Effector memory CD4-positive, alpha-beta T cell (primary cell): ENCODE results near the gene CUTA.

Source experiments
- DNase-seq, 3 donors: peaks; one replicate each; pipeline ENCODE4 v3.0.0-alpha.2; 2020
- H3K27ac ChIP-seq: 2 replicates; pipeline ENCODE4 v1.7.0; 2013; ENCODE audit warnings: mild to moderate bottlenecking, low read length, moderate library complexity; ENCODE audit not compliant: insufficient read depth, poor library complexity, severe bottlenecking
- H3K27me3 ChIP-seq: replicated peaks from 2 replicates; pipeline ENCODE4 v1.7.0; 2013; ENCODE audit warnings: mild to moderate bottlenecking, low read length; ENCODE audit not compliant: insufficient read depth, control insufficient read depth, poor library complexity, severe bottlenecking
- H3K36me3 ChIP-seq: 2 replicates; pipeline ENCODE4 v1.7.0; 2013; ENCODE audit warnings: mild to moderate bottlenecking, low read length, moderate library complexity; ENCODE audit not compliant: control insufficient read depth, insufficient read depth
- H3K4me1 ChIP-seq: 2 replicates; pipeline ENCODE4 v1.7.0; 2013; ENCODE audit warnings: low read length, mild to moderate bottlenecking; ENCODE audit not compliant: control insufficient read depth, insufficient read depth, poor library complexity, severe bottlenecking
- H3K4me3 ChIP-seq: 2 replicates; pipeline ENCODE4 v1.7.0; 2013; ENCODE audit warnings: low read length, low read depth, mild to moderate bottlenecking; ENCODE audit not compliant: insufficient read depth, poor library complexity, severe bottlenecking
- H3K9me3 ChIP-seq: 2 replicates; pipeline ENCODE4 v1.7.0; 2013; ENCODE audit warnings: mild to moderate bottlenecking, low read length, moderate library complexity; ENCODE audit not compliant: control insufficient read depth
- total RNA-seq, 3 donors: gene quantifications; one replicate each; lab custom pipeline; 2026; lab: John Stamatoyannopoulos, UW

Gene CUTA, protein sequence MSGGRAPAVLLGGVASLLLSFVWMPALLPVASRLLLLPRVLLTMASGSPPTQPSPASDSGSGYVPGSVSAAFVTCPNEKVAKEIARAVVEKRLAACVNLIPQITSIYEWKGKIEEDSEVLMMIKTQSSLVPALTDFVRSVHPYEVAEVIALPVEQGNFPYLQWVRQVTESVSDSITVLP
- total RNA-seq = 78.2 to 101 (median 99.1) reads per million in 3 donors

DNA sequence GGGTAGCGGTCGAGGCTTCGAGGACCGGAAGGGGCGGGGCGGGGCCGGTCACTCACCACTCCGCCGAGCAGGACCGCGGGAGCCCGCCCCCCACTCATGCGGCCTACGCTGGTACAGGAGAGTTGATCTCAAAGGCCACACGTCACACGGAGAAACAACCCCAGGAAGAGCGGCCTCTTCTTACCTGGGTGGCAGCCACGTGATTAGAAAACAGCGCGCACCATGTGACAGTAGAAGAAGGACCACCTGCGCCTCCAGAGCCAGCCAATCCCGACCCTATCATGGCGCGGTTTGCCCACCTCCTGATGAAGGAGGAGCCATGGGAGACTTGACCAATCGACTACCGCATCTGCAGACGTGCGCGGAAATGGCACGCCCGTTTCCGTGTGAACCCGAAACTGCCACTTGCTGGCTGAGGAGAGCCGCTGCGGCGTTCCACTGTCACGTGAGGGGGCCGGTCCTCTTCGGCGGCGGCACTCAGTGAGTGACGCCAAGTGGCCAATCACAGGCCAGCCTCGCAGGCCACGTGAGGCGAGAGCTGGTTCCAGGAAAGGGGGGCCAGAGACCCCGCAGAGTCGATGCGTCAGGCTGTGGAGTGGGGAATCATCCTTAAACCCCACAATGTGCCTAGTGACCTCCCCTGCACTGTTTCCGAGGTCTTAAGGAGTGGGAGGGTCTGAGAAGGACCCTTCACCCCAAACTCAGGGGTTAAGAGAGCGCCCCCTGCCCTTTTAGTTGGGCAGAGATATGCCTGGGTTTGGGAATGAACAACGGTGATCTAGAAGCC, at the start of gene CUTA:
CUTA (minus strand) TSS at position 205 of the 787 bp plus-strand sequence; CDS start at position 98, 107 bp downstream.
- peak; percentile 99 to 100 (median 99) for DNase-seq
- Histone ChIP-seq H3K9me3 (no peaks in the 10 kb centered on the region), H3K27me3 (no peaks in the 10 kb centered on the region), H3K27ac (peak within 1 kb of the TSS; percentile 95), H3K4me1 (peaks cover 36% of the 10 kb centered on the region), H3K36me3 (peaks cover 31% of the 10 kb centered on the region), H3K4me3 (peak within 1 kb of the TSS; percentile 63)

DNA sequence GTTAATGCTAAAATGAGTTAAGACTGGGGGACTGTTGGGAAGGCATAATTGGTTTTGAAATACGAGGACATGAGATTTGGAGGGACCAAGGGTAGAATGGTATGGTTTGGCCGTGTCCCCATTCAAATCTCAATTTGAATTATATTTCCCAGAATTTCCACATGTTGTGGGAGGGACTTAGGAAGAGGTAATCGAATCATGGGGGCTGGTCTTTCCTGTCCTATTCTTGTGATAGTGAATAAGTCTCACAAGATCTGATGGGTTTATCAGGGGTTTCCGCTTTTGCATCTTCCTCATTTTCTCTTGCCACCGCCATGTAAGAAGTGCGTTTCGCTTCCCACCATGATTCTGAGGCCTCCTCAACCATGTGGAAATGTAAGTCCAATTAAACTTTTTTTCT, 49.2 kb upstream of the CUTA start:
- Histone ChIP-seq H3K4me3 (no peak overlapping the region), H3K9me3 (no peaks in the 10 kb centered on the region), H3K36me3 (no peaks in the 10 kb centered on the region), H3K27ac (no peak overlapping the region), H3K4me1 (no peaks in the 10 kb centered on the region), H3K27me3 (no peaks in the 10 kb centered on the region)
- no peak for DNase-seq

DNA sequence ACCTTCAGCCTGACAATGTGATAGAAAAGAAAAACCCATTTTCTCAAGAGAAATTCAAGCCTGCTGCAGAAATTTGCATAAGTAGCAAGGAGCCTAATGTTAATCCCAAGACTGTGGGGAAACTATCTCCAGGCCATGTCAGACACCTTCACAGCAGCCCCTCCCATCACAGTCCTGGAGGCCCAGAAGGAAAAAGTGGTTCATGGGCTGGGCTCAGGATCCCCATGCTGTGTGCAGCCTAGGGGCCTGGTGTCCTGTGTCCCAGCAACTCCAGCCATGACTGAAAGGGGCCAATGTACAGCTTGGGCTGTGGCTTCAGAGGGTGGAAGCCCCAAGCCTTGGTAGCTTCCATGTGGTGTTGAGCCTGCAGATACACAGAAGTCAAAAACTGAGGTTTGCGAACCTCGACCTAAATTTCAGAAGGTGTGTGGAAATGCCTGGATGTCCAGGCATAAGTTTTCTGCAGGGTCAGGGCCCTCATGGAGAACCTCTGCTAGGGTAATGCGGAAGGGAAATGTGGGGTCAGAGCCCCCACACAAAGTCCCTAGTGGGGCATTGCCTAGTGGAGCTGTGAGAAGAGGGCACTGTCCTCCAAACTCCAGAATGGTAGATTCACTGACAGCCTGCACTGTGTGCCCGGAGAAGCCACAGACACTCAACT, 48.3 kb upstream of the CUTA start:
- no peak for DNase-seq
- Histone ChIP-seq H3K36me3 (no peaks in the 10 kb centered on the region), H3K4me3 (no peak overlapping the region), H3K9me3 (no peaks in the 10 kb centered on the region), H3K4me1 (no peaks in the 10 kb centered on the region), H3K27ac (no peak overlapping the region), H3K27me3 (no peaks in the 10 kb centered on the region)

DNA sequence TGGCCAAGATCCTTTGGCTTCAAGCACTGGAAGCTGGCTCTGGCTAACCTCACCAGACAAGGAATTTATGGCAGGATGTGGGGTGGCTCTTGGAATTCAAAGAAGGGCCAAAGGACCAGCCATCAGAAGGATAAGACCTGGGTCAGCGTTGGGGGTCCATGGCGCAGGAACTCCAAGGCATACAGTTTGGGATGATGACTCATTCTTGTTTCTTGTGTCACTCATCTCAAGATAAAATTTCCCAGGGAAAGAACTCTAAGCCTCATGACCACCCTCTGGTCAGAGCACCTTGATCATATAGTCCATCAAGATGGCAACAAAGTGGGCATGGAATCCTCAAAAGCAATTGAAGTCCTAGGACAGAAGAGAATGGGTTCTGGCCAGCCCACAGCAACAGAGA, 41.3 kb upstream of the CUTA start:
- no peaks in the 10 kb centered on the region for H3K27me3 ChIP-seq
- no peak for DNase-seq

DNA sequence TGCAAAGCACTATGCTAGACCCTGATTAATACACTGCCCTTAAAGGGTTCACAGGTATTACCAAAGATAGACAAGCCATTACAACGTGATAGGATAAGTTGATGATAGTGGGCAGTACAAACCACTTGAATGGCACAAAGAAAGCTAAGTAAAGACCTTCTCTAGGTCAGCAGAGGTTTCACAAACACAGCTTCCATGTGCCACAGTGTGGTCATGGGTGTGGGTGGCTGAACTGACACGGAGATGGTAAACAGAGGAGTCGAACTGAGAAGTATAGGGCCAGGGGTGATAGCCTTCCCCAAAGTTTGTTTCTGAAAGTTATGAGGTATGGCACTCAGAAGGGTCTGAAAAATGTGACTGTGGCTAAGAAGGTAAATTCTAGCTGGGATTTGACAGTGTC, 40.8 kb upstream of the CUTA start:
- peaks cover 11% of the 10 kb centered on the region for H3K4me1 ChIP-seq

More for the DNA sequence above, 41.3 kb upstream of the CUTA start:
- Histone ChIP-seq H3K27ac (no peak overlapping the region), H3K36me3 (peaks cover 3% of the 10 kb centered on the region), H3K9me3 (no peaks in the 10 kb centered on the region), H3K4me1 (peaks cover 7% of the 10 kb centered on the region), H3K4me3 (no peak overlapping the region)

DNA sequence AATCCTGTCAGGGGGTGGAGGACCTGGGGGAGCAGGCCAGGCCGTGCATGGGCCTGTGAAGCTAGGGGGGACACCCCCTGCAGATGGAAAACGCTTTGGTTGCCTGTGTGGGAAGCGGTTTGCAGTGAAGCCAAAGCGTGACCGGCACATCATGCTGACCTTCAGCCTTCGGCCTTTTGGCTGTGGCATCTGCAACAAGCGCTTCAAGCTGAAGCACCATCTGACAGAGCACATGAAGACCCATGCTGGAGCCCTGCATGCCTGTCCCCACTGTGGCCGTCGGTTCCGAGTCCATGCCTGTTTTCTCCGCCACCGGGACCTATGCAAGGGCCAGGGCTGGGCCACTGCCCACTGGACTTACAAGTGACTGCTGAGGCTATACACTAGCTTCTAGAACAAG, 38.2 kb upstream of the CUTA start:
- Histone ChIP-seq H3K27me3 (no peaks in the 10 kb centered on the region), H3K36me3 (peaks cover 3% of the 10 kb centered on the region), H3K27ac (no peak overlapping the region), H3K4me3 (no peak overlapping the region), H3K9me3 (no peaks in the 10 kb centered on the region), H3K4me1 (peaks cover 15% of the 10 kb centered on the region)
- no peak for DNase-seq

More for the DNA sequence above, 40.8 kb upstream of the CUTA start:
- Histone ChIP-seq H3K36me3 (peaks cover 3% of the 10 kb centered on the region), H3K27ac (no peak overlapping the region), H3K4me3 (no peak overlapping the region), H3K27me3 (no peaks in the 10 kb centered on the region), H3K9me3 (no peaks in the 10 kb centered on the region)
- no peak for DNase-seq

DNA sequence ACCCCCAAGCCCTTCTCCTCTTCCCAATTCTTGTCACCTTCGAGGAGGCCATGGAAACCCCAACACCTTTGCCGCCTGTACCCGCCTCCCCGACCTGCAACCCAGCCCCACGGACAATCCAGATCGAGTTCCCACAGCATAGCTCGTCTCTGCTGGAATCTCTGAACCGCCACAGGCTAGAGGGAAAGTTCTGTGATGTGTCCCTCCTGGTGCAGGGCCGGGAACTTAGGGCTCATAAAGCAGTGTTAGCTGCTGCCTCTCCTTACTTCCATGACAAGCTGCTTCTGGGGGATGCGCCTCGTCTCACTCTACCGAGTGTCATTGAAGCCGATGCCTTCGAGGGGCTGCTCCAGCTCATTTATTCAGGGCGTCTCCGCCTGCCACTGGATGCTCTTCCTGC, 37.1 kb upstream of the CUTA start:
- Histone ChIP-seq H3K4me1 (peaks cover 15% of the 10 kb centered on the region), H3K27me3 (no peaks in the 10 kb centered on the region), H3K36me3 (peaks cover 3% of the 10 kb centered on the region), H3K27ac (peak overlapping the region; percentile 75), H3K9me3 (no peaks in the 10 kb centered on the region), H3K4me3 (peak overlapping the region; percentile 88)
- no peak for DNase-seq

DNA sequence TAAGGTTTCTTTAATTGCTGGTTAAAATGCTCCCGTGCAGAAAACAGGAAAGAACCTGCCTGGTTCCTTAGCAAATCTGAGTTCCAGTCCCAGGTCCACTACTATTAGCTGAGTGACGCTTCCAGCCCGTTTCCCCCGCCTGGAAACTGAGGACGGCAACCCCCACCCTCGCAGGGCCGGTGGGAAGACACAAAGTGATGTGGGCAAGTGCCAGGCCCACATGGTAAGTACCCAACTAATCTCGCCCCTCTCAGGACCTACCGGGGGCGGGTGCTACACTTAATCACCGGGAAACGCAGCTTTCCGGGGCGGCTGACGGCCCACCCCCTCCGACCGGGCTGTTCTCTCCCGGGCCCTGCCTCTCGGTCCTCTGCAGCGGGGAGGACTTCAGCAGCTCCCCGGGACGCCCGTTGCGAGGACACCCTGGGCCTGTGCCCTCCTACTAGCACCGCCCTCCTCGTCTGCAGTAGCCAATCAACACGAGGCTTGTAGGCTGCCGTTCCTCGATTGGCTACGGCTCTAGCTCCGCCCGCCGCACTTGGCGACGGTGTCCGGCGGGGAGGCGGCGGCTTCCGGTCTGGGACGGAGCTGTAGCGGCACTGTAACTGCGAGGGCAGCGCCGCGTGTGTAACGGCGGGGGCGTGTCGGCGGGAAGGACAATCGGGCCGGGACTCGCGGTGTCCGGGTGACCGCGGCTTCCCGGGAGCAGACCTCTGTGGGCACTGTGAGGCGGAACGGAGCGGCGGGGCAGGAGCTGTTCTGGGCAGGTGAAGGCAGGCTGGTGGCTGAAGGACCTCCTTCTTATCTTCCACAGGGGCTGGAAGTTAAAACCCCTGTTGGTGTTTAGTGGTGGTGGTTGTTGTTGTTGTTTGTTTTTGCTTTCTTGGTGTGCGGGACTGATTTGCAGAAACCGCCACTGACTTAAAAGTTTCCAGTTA, 36.4 kb upstream of the CUTA start, which contains the start of gene ZBTB9:
ZBTB9 (plus strand) TSS at position 568 of the 938 bp plus-strand sequence. CDS start 525 bp downstream, outside the sequence.
- no peaks in the 10 kb centered on the region for H3K9me3 ChIP-seq
- H3K27ac ChIP-seq = peak within 1 kb of the TSS; percentile 75
- H3K4me1 ChIP-seq = peaks cover 15% of the 10 kb centered on the region
- peak; percentile 90 to 94 (median 93) for DNase-seq
- no peaks in the 10 kb centered on the region for H3K27me3 ChIP-seq
- H3K4me3 ChIP-seq = peak within 1 kb of the TSS; percentile 88
- H3K36me3 ChIP-seq = peaks cover 4% of the 10 kb centered on the region

DNA sequence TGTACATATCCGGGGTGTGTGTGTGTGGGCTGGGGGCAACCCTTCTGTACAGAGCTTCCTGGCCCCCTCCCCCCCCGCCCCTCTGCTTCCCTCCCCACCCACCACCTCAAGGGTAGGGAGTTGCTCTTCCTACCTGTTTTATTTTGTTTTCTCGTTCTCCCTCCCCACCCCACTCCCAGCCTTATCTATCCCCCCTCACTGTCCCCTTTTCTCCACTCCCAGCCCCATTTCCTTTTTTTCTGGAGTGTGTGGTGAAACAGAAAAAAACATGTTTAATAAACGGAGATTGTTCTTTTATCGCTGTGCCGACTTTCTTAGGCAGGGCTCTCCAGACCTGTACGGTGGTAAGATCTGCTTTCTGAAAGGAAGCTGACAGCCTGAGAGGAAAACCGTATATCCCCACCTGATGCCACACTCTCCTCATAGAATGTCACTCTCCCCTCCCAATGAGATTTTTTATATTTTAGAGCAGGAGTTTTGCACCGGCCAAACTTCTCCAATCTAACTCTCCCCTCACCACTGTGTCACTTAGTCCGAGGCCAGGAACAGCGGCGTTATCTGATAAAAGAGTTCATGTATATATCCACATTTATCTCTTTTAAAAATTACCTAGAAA, 35.6 kb upstream of the CUTA start:
- Histone ChIP-seq H3K4me1 (peaks cover 15% of the 10 kb centered on the region), H3K27me3 (no peaks in the 10 kb centered on the region), H3K9me3 (no peaks in the 10 kb centered on the region), H3K27ac (peak overlapping the region; percentile 75), H3K36me3 (peaks cover 12% of the 10 kb centered on the region), H3K4me3 (peak overlapping the region; percentile 88)
- DNase-seq = no peak
